Thyroid gland (tissue), 4 donors: ENCODE data around the gene PBX1.

ENCODE experiments used
- POLR2A ChIP-seq, 2 donors: fragments of 450-650 bp; IDR thresholded peaks; one replicate each; pipeline ENCODE4 v1.6.1; 2017; ENCODE audit warnings: antibody characterized with exemption in 2 of 2, mild to moderate bottlenecking in 2 of 2, moderate library complexity in 1 of 2
- TF ChIP-seq, protein P1 (sequence below), 6 experiments: fragments of 200-600 bp in 3 of 6; fragments of 450-650 bp in 3 of 6; sonication (generic) in 3 of 6; IDR thresholded peaks; one replicate each; pipeline ENCODE4 v1.5.1; 2016 to 2019; ENCODE audit warnings: antibody characterized with exemption in 6 of 6, mild to moderate bottlenecking in 2 of 6, inconsistent platforms in 1 of 6, moderate library complexity in 1 of 6

GRCh38 chr1:164695956-164696665 is 137.1 kb downstream of the PBX1 start:
- no peak for TF ChIP-seq POLR2A (IDR thresholded peaks at IDR 0.05)
- TF ChIP-seq, protein P1, sequence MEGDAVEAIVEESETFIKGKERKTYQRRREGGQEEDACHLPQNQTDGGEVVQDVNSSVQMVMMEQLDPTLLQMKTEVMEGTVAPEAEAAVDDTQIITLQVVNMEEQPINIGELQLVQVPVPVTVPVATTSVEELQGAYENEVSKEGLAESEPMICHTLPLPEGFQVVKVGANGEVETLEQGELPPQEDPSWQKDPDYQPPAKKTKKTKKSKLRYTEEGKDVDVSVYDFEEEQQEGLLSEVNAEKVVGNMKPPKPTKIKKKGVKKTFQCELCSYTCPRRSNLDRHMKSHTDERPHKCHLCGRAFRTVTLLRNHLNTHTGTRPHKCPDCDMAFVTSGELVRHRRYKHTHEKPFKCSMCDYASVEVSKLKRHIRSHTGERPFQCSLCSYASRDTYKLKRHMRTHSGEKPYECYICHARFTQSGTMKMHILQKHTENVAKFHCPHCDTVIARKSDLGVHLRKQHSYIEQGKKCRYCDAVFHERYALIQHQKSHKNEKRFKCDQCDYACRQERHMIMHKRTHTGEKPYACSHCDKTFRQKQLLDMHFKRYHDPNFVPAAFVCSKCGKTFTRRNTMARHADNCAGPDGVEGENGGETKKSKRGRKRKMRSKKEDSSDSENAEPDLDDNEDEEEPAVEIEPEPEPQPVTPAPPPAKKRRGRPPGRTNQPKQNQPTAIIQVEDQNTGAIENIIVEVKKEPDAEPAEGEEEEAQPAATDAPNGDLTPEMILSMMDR (IDR thresholded peaks at IDR 0.05), result no peak
